ENCODE results near the gene PSMF1. TPM values are rescaled to one million over a fixed set of nuclear protein-coding genes. Genes with fewer than 3 reads are reported as not detected.

The PSMF1 gene
- total and polyA plus RNA-seq, 9 of the 15 experiments (the other 6 are each of a cell fraction or from before 2014, with no cell fraction given), result 8.5 to 192 (median 33.2) TPM

- TF ChIP-seq UBTF (IDR thresholded peaks at IDR 0.05; ENCODE audit: borderline replicate concordance in 1 of 2, low read depth in 2 of 2, low read length in 2 of 2) (no peak), OTX1 (CRISPR knock-in tag; IDR thresholded peaks at IDR 0.05) (peak; percentile 84; the same call in 1 of the 2 replicates), NR0B1 (IDR thresholded peaks at IDR 0.05; ENCODE audit: partially characterized antibody) (no peak), SETDB1 (IDR thresholded peaks at IDR 0.05; ENCODE audit: low read length) (no peak), YBX1 (IDR thresholded peaks at IDR 0.05) (peak; percentile 30; the same call in 1 of the 2 replicates), RCOR1 (IDR thresholded peaks at IDR 0.05; ENCODE audit: borderline replicate concordance in 1 of 2, low read depth in 2 of 2, low read length in 2 of 2) (no peak), RBFOX2 (IDR thresholded peaks at IDR 0.05; ENCODE audit: low read depth, low read length) (no peak), EHMT2 (IDR thresholded peaks at IDR 0.05) (peak; percentile 80), NFXL1 (CRISPR knock-in tag; IDR thresholded peaks at IDR 0.05) (no peak), TBP (optimal IDR thresholded peaks at IDR 0.05; ENCODE audit: low read depth, low read length) (no peak), MXD1 (CRISPR knock-in tag; IDR thresholded peaks at IDR 0.05; ENCODE audit: borderline replicate concordance, poor library complexity, severe bottlenecking) (no peak), MCM7 (IDR thresholded peaks at IDR 0.05) (peak in 1 of 2 experiments; percentile 70; a peak in 1 of 4 replicates), MTA2 (IDR thresholded peaks at IDR 0.05; ENCODE audit: low read depth) (peak; percentile 28; the same call in 1 of the 2 replicates), CTCFL (IDR thresholded peaks at IDR 0.05; ENCODE audit: borderline replicate concordance, insufficient read depth, low read depth, low read length, poor library complexity, severe bottlenecking) (no peak), ATF7 (IDR thresholded peaks at IDR 0.05) (no peak), ZBTB8A (IDR thresholded peaks at IDR 0.05; ENCODE audit: partially characterized antibody) (no peak), DNMT1 (IDR thresholded peaks at IDR 0.05) (no peak), EWSR1 (IDR thresholded peaks at IDR 0.05; ENCODE audit: borderline replicate concordance, low read depth, partially characterized antibody) (no peak), MYNN (IDR thresholded peaks at IDR 0.05) (no peak), MYNN (CRISPR knock-in tag; IDR thresholded peaks at IDR 0.05) (no peak), SIN3A (IDR thresholded peaks at IDR 0.05; ENCODE audit: borderline replicate concordance in 2 of 2, control insufficient read depth in 1 of 2, low read depth in 2 of 2, low read length in 2 of 2) (no peak), LARP7 (IDR thresholded peaks at IDR 0.05) (peak; percentile 96), SNIP1 (IDR thresholded peaks at IDR 0.05; ENCODE audit: low read depth) (no peak), ARID1B (IDR thresholded peaks at IDR 0.05) (no peak), KHSRP (IDR thresholded peaks at IDR 0.05) (peak; percentile 55), IRF2 (CRISPR knock-in tag; IDR thresholded peaks at IDR 0.05) (no peak)
Observed at GRCh38 chr20:1188347-1188746, 69.9 kb downstream of the PSMF1 start (continued).
